Measurements from ENCODE around the gene SORCS2.

DNA sequence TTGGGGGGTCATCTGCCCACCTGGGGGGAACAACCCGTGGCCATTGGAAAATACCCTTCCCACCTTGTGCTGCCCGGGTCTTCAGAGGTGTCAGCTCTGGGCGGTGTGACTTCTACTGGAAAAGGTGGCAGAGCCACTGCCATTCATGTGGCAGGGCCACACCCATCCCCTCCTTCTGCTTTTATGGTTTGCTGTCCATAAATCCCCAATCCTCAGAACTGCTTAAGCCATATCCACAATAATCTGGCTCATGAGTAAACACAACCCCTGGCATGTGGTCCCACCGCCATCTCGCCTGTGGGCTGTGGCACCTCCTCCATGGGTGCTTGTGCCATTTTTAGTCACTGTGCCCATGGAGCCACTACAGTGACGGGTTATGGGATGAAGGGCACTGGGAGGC, 20.6 kb downstream of the SORCS2 start:
- TF ChIP-seq, protein P1, sequence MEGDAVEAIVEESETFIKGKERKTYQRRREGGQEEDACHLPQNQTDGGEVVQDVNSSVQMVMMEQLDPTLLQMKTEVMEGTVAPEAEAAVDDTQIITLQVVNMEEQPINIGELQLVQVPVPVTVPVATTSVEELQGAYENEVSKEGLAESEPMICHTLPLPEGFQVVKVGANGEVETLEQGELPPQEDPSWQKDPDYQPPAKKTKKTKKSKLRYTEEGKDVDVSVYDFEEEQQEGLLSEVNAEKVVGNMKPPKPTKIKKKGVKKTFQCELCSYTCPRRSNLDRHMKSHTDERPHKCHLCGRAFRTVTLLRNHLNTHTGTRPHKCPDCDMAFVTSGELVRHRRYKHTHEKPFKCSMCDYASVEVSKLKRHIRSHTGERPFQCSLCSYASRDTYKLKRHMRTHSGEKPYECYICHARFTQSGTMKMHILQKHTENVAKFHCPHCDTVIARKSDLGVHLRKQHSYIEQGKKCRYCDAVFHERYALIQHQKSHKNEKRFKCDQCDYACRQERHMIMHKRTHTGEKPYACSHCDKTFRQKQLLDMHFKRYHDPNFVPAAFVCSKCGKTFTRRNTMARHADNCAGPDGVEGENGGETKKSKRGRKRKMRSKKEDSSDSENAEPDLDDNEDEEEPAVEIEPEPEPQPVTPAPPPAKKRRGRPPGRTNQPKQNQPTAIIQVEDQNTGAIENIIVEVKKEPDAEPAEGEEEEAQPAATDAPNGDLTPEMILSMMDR (IDR thresholded peaks at IDR 0.05; ENCODE audit: low read depth, low read length) = no peak
- no peak for TF ChIP-seq POLR2A (IDR thresholded peaks at IDR 0.05; ENCODE audit: extremely low read depth, insufficient read length)
- TF ChIP-seq MYC (IDR thresholded peaks at IDR 0.05; ENCODE audit: low read depth, low read length) = no peak
